ENCODE data around the gene CDH13. TPM values are rescaled to one million over a fixed set of nuclear protein-coding genes. Genes with fewer than 3 reads are reported as not detected.

Gene CDH13
- total RNA-seq, 1 donor from 2014 or later = 25.7 TPM

DNA sequence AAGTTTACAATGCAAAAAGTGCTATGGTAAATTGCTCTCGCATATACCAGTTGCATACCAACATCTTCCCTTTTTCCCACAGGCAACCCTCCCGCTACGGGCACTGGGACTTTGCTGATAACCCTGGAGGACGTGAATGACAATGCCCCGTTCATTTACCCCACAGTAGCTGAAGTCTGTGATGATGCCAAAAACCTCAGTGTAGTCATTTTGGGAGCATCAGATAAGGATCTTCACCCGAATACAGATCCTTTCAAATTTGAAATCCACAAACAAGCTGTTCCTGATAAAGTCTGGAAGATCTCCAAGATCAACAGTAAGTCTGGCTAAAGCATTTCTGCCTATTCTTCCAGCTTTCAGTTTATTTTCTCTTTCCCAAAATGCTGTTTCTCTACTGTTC, 1153.1 kb downstream of the CDH13 start:
- FAIRE-seq (no peak), DNase-seq (ENCODE audit: low spot score in 2 of 2) (peak in 1 of 2 donors; percentile 24)

DNA sequence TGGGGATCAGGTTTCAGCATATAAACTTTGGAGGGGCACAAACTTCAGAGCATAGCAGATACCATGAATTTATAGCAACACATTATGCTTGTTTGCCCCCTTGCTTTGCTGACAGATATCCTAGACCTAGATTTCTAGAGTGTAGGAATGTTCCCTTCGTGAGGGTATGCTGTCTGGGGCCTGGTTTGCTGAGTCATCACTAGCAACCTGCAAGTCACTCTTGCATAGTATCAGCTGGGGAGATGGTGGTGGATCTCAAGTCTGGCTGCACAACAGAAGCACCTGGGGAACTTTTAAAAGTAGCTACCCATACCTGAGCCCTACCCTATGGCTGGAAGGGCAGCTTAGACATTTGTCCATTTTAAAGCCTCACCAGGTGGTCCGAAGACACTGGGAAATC, 1158.7 kb downstream of the CDH13 start:
- FAIRE-seq (no peak), DNase-seq (ENCODE audit: low spot score in 2 of 2) (no peak)

DNA sequence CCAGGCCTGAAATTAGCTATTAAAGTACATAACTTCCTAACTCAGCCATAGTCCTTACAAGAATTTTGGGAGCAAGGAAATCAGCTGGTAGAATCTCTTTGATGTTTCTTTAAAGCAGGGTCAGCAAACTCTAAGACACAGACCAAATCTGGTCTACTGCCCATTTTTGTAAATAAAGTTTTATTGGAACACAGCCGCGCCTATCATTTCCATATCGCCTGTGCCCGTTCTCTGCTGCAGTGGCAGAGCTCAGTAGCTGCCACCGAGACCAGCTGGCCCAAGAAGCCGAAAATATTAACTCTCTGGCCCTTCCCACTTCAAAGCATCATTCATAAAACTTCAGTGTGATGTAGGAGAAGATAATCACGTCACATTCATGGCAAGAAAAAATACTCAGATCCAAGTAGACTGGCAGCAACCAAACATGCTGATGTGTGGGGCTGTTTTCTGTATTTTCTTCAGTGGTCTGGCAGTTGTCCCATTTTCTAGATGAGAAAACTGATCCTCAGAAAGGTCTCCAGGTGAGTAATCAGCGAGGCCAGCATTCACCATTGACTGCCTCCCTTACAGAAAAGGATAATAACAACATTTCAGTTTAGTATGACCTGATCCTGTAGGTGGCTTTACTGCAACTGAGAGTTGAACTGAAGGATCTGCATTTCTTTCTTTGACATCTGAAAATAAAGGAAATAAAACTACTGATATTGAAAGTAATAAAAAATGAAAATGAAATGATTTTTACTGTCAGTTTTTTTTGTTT, 1163.1 kb downstream of the CDH13 start:
- DNase-seq (ENCODE audit: low spot score in 2 of 2) = no peak
- FAIRE-seq = no peak

DNA sequence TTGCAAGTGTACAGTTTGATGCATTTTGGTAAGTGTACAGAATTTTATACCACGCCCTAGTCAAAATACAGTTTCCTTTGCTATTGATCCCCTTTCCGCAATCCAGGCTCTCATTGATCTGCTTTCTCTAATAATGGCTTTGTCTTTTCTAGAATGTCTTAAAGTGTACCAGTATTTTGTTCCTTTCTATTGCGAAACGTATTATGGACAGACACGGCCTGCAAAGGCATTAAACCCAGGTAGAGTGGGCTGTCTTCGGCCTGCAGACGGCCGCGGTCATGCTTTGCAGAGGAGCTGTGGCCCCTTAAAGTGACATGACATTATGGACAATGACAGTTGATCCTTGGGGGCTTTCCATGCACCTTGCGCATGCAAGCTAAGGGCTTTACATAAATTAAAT, 1165.1 kb downstream of the CDH13 start:
- DNase-seq (ENCODE audit: low spot score in 2 of 2) (no peak), FAIRE-seq (no peak)

DNA sequence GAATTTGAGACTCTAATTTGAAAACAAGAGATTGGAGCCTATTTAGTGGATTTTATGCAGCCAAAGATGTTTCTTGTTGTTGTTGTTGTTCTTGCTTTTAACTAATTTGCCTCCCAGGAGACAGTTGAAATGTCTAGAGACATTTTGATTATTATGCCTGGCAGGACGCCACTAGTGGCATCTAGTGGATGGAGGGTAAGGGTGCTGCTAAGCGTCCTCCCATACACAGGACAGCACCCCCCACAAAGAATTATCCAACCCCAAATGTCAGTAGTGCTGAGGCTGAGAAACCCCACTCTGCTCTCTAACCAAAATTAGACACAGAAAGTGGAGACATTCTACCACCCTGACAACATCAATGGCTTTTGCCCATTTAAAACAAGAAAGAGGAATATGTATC, 1165.6 kb downstream of the CDH13 start:
- no peak for FAIRE-seq
- DNase-seq (ENCODE audit: low spot score in 2 of 2) = no peak

DNA sequence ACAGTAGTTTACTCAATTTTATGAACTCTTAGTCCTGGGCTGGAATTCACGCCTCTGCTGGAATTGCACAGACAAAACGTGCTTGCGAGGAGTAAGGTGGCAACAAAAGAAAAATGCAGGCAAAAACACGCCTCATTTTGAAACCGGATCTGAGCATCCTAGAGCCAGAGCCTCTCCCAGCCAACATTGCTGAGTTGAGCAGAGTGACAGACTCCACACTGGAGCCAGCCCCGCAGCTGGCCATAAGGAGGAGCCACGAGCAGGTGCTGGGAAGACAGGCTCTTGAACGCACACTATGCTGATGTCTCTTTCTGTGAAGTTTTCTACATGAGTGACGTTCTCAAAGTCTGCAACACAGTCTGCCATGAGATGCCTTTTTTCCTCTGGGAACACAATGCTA, 1166.4 kb downstream of the CDH13 start:
- no peak for DNase-seq (ENCODE audit: low spot score in 2 of 2)

DNA sequence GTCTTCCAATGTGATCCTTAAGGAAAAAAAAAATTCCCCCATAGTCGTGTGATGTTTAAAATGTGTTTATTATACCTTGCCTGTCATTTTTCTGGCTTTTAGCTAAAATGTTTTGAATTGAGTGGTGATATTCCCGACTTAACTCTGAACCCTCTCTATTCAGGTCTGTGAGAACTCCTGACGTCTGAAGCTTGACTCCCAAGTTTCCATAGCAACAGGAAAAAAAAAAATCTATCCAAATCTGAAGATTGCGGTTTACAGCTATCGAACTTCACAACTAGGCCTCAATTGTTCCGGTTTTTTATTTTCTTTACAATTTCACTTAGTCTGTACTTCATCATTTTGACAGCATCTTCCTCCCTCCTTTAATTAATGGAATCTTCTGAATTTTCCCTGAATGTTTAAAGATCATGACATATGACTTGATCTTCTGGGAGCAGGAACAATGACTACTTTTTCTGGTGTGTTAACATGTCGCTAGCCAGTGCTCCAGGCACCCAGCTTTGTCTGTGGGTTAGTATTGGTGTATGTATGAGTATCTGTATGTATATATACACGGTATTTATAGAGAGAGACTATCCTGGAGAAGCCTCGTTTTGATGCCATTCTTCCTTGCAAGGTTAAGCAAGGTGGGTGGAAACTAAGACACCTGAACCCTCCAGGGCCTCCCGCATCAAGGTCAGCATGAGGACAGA, 1168.2 kb downstream of the CDH13 start:
- DNase-seq (ENCODE audit: low spot score in 2 of 2) = no peak
- FAIRE-seq = no peak

More for the DNA sequence above, 1166.4 kb downstream of the CDH13 start:
- FAIRE-seq = no peak

DNA sequence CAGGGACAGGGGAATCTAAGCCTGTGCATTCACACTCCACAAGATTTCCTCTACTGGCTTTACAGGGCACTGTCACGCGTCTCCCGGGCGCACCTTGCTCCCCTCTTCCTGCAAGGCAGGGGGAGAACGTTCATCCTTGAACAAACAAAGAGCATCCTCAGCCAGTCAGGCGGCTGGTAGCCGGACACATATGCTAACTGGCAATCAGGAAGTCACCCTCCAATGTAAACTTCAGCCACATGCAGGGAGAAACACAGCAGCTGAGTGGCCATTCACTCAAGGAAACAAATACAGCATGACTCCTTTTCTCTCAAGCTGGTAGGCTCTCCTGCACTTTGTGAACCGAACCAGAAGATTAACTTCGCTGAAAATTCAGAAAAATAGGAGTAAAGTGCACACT, 1170.2 kb downstream of the CDH13 start:
- DNase-seq (ENCODE audit: low spot score in 2 of 2) (no peak), FAIRE-seq (no peak)

DNA sequence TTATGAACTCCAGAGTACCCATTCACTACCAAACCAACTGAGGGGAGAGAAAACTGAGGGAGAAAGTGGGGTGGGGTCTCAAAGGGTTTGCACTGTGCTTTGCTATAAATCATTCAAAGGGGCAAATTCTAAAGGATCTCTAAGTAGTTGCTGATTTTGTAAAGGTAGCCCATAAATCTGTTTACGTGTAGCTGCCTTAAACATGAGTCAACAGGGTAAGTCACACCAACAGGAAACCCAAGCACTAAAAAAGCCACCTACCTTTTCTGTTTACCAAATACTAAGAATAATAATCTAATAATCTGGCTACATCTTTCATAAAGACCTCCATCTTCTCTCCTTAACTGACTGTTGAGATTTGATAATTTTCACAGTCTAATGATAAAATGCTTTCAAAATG, 1172.6 kb downstream of the CDH13 start:
- FAIRE-seq = no peak
- DNase-seq (ENCODE audit: low spot score in 2 of 2) = no peak

DNA sequence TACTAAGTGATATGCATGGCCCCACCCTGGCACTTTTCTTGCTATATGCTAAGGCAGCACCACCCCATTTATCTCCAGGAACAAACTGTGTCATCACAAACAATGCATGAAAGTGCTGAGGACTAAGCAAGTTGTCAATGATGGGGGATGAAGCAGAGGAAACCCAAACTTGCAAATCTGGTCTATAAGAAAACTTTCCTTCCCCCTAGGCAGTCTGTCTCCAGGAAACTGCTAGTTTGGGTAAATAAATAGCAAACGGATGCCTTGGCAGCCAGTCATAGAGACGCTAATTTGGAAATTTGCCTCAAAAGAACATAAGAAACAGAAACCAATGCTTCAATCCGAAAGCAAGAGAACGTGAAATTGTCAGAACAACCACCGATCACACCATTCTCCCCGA, 1175.4 kb downstream of the CDH13 start:
- FAIRE-seq (no peak), DNase-seq (ENCODE audit: low spot score in 2 of 2) (no peak)

DNA sequence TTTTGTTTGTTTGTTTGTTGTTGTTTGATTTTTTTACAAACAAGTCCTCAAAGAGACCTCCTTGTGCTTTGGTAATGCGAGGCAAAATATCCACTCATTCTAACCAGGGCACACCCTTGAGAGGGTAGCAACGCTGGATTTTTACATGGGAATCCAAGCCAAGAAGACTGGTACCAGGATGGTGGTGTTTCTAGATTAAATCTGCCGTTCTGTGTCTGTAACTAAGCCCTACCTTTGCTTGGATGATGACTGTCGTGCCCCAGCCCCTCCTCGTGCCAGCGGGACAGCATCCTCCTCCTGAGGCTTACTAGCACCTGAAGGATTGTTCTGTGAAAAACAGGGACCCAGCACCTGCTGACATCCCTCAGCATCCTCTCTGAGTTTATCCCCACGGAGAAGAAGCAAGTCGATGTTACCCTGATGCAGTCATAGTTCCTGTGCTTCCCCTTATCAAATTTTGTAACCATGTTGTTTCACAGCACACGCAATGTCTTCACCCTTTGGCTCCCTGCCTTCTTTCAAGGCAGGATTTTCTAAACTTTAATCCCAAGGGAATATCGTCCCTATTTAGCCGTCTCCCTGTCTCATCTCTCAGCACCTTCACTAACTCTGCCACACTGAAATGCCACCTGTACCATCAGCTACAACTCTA, 1175.9 kb downstream of the CDH13 start:
- FAIRE-seq (no peak), DNase-seq (ENCODE audit: low spot score in 2 of 2) (no peak)

DNA sequence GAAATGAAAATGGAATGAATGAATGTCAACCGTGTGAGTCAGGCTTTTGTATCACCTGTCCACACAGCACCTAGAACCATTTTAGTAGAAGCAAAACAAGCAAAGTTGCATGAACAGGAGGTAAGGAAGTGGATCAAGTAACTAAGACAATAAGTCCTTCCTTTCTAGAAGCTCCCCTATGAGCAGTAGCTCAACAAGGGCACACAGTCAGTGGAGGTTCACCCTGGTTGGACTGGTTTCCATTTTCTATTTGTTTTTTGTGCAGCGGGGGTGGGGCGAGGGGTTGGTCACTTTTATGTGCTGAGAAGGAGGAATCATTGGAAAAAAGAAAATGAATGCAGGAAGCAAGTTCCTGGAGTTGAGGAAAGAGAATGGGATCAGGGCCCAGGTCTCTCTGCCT, 1177.0 kb downstream of the CDH13 start:
- DNase-seq (ENCODE audit: low spot score in 2 of 2) (no peak), FAIRE-seq (no peak)

DNA sequence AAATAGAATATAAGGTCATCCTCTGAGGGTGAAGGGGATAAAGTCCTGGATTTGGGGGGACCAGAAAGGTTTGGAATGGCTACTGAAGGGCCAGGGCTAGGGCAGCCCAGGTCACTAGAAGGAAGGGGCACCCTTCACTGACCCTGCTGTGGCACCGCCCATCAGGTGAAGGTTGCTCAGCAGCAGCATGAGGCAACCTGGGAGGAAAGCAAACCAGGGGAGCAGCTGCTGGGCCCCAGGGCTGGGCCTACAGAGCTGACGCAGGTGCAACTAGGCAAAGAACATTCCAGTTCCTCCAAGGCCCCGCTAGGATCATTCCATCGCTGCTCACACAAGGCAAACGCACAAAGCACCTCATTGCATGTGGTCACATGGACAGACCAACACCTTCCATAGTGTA, 1177.6 kb downstream of the CDH13 start:
- FAIRE-seq = no peak
- no peak for DNase-seq (ENCODE audit: low spot score in 2 of 2)

DNA sequence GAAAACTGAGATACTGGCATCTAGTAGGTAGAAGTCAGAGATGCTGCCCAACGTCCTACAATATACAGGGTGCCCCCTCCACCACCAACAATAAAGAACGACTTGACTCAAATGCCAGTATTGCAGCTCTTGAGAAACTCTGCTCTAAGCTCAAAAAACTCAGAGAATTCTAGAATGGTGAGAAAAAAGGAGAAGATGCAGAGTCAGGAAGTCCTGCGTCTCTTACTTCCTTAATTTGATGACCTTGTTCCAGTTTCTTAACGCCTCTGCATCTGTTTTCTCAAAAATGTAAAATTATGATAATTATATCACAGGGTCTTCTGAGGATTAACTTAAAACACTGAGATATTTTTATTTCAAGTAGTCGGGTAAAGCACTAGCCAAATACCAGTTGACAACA, 1179.3 kb downstream of the CDH13 start:
- FAIRE-seq (no peak), DNase-seq (ENCODE audit: low spot score in 2 of 2) (no peak)

DNA sequence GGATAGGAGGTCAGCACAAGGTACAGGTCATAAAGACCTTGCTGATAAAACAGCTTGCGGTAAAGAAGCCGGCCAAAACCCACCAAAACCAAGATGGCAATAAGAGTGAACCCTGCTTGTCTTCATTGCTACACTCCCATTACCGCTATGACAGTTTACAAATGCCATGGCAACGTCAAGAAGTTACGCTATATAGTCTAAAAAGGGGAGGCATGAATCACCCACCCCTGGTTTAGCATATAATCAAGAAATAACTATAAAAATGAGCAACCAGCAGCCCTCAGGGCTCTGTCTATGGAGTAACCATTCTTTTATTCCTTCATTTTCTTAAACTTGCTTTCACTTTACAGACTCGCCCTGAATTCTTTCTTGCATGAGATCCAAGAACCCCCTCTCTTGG, 1180.0 kb downstream of the CDH13 start:
- no peak for FAIRE-seq
- no peak for DNase-seq (ENCODE audit: low spot score in 2 of 2)

DNA sequence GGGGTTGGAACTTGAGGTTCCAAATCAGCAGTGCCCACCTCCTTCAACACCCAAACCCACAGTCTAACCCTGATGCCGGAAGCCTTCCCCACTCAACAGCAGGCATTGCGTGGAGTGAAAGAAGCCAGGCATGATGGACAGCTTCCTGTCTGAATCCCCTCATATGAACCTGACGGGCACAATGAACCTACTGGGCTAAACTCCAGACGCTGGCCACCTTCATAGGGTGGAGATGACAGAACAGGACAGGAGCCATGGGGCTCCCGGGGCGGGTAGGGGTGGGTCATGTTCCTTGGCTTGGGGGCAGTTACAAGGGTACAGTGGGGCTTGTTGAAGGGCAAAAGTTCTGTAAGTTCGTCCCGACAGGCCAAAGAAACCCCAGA, 1180.5 kb downstream of the CDH13 start:
- no peak for FAIRE-seq

DNA sequence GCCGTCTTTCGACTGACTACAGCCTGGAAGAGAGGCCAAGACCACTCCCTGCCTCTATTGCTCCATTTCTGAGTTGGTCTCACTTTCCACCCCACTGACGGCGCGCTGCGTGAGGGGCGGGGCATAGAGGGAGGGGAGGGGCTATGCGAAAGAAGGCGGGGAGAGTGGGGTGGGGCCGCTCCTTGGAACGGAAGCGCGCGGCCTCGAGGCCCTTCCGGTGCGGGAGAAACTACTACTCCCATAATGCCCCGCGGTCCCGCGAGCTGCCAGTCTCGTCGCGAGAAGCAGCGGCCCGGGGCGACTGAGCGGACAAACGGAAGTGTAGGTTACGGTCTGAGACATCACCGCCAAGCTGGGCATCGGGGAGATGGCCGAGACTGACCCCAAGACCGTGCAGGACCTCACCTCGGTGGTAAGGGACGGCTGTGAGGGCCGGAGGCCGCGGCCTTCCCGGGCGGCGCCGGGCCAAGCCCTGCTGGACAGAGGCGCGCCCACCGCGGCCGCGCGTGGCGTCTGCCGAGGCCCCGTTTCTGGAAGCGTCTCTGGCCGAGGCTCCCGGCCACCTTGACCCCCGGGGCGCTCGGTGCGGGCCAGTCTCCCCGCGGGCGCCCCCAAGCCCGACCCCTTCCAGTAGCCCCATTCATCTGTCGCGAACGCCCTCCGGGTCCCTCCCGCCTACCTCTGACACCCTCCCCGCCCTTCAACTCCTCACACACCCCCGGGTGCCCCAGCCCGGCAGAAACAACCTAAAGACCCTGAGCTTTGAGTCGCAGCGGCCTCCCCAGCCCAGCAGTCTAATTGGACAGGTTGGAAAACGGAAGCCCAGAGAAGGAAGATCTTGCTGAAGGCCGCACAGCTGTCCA, 1181.2 kb downstream of the CDH13 start, which contains the start of gene HSBP1:
TSS of gene HSBP1 (plus strand) at position 269 of the 863 bp plus-strand sequence. CDS start at position 368, 99 bp downstream.
- peak; percentile 89 to 94 for DNase-seq (ENCODE audit: low spot score in 2 of 2)
- no peak for FAIRE-seq

More for the DNA sequence above, 1180.5 kb downstream of the CDH13 start:
- no peak for DNase-seq (ENCODE audit: low spot score in 2 of 2)

DNA sequence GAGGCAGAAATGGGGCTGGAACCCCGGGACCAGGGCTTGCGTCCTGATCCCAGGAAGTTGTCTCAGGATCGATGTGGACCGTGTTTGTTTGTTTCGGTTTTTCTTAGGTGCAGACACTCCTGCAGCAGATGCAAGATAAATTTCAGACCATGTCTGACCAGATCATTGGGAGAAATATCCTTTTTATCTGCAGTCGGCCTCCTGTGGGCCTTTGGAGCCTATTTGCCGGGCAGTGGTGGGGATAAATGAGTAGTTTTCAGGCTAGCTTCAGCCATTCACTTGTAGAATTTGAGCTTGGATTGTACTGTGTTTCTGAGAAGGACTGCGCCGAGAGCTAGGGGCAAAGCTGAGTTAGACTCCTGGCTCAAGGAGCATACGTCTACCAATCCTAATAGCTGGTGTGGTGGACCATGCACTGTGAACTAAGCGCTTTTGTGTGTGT, 1181.8 kb downstream of the CDH13 start:
- no peak for FAIRE-seq
- peak in 1 of 2 donors; percentile 37 for DNase-seq (ENCODE audit: low spot score in 2 of 2)

DNA sequence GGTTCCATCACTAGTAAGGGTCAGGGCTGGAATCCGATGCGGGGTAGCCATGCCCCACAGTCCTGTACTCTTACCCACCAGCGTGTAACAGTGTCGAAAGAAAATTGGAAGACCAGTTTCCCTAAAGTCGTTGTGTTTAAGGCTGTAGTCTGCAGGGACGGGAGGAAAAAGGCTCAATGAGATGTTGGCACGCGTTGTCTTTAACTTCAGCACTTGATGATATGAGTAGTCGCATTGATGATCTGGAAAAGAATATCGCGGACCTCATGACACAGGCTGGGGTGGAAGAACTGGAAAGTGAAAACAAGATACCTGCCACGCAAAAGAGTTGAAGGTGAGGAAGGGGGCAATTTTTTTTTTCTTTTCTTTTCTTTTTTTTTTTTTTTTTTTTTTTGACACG, 1182.3 kb downstream of the CDH13 start:
- FAIRE-seq = no peak
- no peak for DNase-seq (ENCODE audit: low spot score in 2 of 2)

DNA sequence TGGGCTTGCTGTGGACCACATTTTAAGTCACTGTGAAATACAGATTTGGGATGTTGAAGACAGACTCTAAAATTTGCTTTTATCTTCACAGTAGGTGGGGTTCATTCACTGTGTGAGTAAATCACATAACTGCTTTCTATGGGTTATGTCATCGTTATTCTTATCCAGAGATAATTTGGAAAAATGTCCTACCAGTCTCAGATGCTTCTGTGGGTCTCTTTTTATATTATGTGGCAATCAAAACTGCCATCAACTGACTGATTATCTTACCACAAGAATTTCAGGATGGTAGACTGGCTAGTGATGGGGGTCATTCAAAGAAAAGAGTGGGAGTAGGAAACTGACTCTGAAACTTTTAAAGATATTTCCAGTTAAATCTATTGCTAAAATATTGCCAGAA, 1184.1 kb downstream of the CDH13 start:
- no peak for DNase-seq (ENCODE audit: low spot score in 2 of 2)
- FAIRE-seq = no peak
